Ovary (tissue), 9 donors: ENCODE results near the gene ICAM4. TPM values are rescaled to one million over a fixed set of nuclear protein-coding genes. Genes with fewer than 3 reads are reported as not detected.

Experiments
- DNase-seq, 5 donors: peaks; one replicate each; pipeline ENCODE4 v3.0.0-alpha.2; 2019 to 2020
- H3K27ac ChIP-seq, 2 donors: fragments of 200-600 bp; one replicate each; pipeline versions ENCODE4 v1.5.1 to v1.8.0; 2019 to 2022
- H3K27me3 ChIP-seq: fragments of 200-600 bp; one replicate; pipeline ENCODE4 v1.8.0; 2022
- H3K36me3 ChIP-seq: fragments of 200-600 bp; sonication (generic); one replicate; pipeline ENCODE4 v1.5.1; 2019
- H3K4me1 ChIP-seq: one replicate; pipeline ENCODE4 v1.8.1; 2013; ENCODE audit warnings: mild to moderate bottlenecking, moderate library complexity; ENCODE audit not compliant: insufficient read depth
- H3K4me3 ChIP-seq: fragments of 200-600 bp; sonication (generic); one replicate; pipeline ENCODE4 v1.5.1; 2017
- H3K9me3 ChIP-seq, 2 donors: fragments of 200-600 bp in 1 of 2; sonication (generic) in 1 of 2; one replicate each; pipeline versions ENCODE4 v1.5.1 to v1.8.1; 2013 to 2019; ENCODE audit warnings: mild to moderate bottlenecking in 1 of 2, moderate library complexity in 1 of 2
- EP300 ChIP-seq: sonication (generic); formaldehyde crosslinking; IDR thresholded peaks from one replicate; pipeline ENCODE4 v1.6.1; 2017; ENCODE audit warnings: antibody characterized with exemption
- POLR2A ChIP-seq: fragments of 450-650 bp; IDR thresholded peaks from one replicate; pipeline ENCODE4 v1.6.1; 2017; ENCODE audit warnings: antibody characterized with exemption, mild to moderate bottlenecking, moderate library complexity
- WGBS, 3 donors: extraction: QIAGEN DNeasy Blood & Tissue Kit in 1 of 3; methylation state at CpG; one replicate each; pipeline versions ENCODE4 v1.1.5 to v1.1.7; 2013 to 2017; 5-methylcytosine and 5-hydroxymethylcytosine counted together
- intact Hi-C, 4 donors: fragments of 100-400 bp; cut with DNase I; formaldehyde crosslinking; loops; one replicate each; pipeline versions ENCODE4 v1.11.0 to v1.15.1; 2022 to 2023
- polyA plus RNA-seq, 2 donors: library from polyadenylated mRNA; stranded (reverse); fragments of 200-250 nt in 1 of 2; fragments of 350-450 nt in 1 of 2; fragmentation: Illumina TruSeq in 1 of 2; extraction: RNeasy Lipid Tissue Mini Kit (QIAGEN cat#74804) in 1 of 2; gene quantifications; one replicate each; pipeline ENCODE4 v1.2.3, GENCODE V29; 2013 to 2014
- total RNA-seq, 7 donors: library from RNA; depleted of rRNA in 2 of 7; stranded (reverse); fragments of >200 nt in 2 of 7; fragmentation: NEBNext Ultra II Directional in 3 of 7; extraction: Animal tissue kit (Norgen Biotek cat#: 25700) in 3 of 7; gene quantifications; one replicate each; pipeline versions ENCODE4 v1.1.0 to v1.2.4, GENCODE V29; 2016 to 2023
- TF ChIP-seq, protein P1 (sequence below), 3 donors: fragments of 450-650 bp in 2 of 3; fragments of 200-600 bp in 1 of 3; IDR thresholded peaks; one replicate each; pipeline versions ENCODE4 v1.5.1 to v1.8.0; 2016 to 2022; ENCODE audit warnings: antibody characterized with exemption in 3 of 3, mild to moderate bottlenecking in 1 of 3
- donor health status: DM: no; HTN: no; CAD: no; lungs with moderate emphysema.
- donor health status: DM: no; HTN: no; CAD: no.
- donor health status: Bipolar disorder and iron deficiency.
- donor health status: DM: yes; HTN: yes; CAD: no.
- donor health status: DM: no; HTN: no; CAD: no.
- donor health status: DM: yes; HTN: yes; CAD: no.

Gene ICAM4
- total and polyA plus RNA-seq, 9 donors = 0.17 to 3.3 (median 0.47) TPM

GRCh38 chr19:10318807-10319682, 32.3 kb downstream of the ICAM4 start:
- TF ChIP-seq, protein P1, sequence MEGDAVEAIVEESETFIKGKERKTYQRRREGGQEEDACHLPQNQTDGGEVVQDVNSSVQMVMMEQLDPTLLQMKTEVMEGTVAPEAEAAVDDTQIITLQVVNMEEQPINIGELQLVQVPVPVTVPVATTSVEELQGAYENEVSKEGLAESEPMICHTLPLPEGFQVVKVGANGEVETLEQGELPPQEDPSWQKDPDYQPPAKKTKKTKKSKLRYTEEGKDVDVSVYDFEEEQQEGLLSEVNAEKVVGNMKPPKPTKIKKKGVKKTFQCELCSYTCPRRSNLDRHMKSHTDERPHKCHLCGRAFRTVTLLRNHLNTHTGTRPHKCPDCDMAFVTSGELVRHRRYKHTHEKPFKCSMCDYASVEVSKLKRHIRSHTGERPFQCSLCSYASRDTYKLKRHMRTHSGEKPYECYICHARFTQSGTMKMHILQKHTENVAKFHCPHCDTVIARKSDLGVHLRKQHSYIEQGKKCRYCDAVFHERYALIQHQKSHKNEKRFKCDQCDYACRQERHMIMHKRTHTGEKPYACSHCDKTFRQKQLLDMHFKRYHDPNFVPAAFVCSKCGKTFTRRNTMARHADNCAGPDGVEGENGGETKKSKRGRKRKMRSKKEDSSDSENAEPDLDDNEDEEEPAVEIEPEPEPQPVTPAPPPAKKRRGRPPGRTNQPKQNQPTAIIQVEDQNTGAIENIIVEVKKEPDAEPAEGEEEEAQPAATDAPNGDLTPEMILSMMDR (IDR thresholded peaks at IDR 0.05) = no peak
- TF ChIP-seq EP300 (no peak), POLR2A (no peak)
- Histone ChIP-seq H3K4me1 (peaks cover 3% of the 10 kb centered on the region), H3K27me3 (no peaks in the 10 kb centered on the region), H3K36me3 (no peaks in the 10 kb centered on the region), H3K27ac (no peak overlapping the region), H3K9me3 (no peaks in the 10 kb centered on the region), H3K4me3 (no peak overlapping the region)
- intact Hi-C loops = no loop called here
- DNase-seq = no peak
- WGBS, 3 donors = 86 to 91% (median 87%) methylated on average over 13 of the region's 13 CpGs

DNA sequence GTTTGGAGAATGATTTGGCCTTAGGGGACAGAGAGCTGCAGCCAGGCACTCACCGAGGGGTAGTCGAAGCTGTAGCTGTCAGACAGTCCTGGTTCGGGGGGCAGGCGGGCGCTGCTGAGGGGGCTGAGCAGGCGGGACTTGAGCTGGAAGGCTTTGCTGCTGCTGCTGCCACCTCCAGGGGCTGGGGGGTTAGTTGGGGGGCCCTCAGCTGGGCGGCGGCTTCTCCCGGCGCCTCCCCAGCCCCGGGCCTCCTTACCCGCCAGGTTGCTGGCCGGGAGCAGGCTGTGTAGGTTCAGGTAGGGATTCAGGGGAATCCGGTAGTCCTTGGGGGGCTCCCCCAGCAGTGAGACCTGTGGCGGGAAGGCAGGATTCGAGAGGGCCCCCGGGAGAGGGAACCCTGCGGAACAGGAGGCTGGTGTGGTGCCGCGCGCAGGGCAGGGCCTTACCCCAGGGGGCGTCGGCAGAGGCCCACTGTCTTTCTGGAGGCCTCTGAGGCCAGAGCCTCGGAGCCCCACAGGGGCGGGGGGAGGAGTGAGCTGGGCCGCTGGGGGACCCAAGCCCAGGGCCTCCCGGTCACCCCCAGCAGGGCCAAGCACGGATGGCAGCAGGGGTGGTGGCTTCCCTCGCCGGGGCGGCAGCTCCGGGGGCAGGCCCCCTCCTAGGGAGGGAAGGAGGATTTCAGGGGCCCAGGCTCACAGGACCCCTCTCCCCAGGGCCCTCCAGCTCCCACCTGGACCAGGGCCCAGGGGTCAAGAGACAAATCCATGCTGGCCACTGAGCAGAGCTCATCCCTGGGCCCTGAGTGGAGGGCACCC, 34.1 kb downstream of the ICAM4 start:
- Histone ChIP-seq H3K4me1 (peaks cover 1% of the 10 kb centered on the region), H3K27me3 (no peaks in the 10 kb centered on the region), H3K4me3 (no peak overlapping the region), H3K9me3 (no peaks in the 10 kb centered on the region), H3K36me3 (no peaks in the 10 kb centered on the region), H3K27ac (no peak overlapping the region)
- TF ChIP-seq, protein P1 (IDR thresholded peaks at IDR 0.05) = no peak
- no peak for TF ChIP-seq EP300
- TF ChIP-seq POLR2A = no peak
- DNase-seq = no peak
- 89% methylated on average over 20 to 32 of the region's 32 CpGs for WGBS, 3 donors
- intact Hi-C loops = no loop called here

DNA sequence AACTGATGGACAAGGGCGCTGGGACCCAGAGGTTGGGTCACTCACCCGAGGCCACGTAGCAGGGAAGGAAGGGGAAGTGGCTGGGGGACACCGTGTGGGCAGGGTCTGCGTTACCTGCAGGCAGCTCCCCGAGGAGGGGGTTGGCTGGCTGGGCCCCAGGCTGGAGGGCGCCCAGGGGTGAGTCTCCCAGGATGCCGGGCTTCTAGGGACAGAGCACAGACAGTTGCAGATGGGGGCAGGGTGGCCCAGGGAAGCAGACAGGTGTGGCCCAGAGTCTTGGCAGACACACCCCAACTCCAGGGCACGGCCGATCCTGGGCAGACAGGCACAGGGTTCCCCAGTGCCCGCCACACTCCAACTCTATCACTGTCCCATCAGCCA, 34.7 kb downstream of the ICAM4 start:
- intact Hi-C loops = no loop called here
- H3K27me3 ChIP-seq = no peaks in the 10 kb centered on the region
- no peaks in the 10 kb centered on the region for H3K4me1 ChIP-seq
- H3K9me3 ChIP-seq = no peaks in the 10 kb centered on the region
- no peak for DNase-seq
- WGBS, 3 donors = 89 to 91% (median 91%) methylated on average over 11 of the region's 11 CpGs
- H3K27ac ChIP-seq = no peak overlapping the region
- no peak overlapping the region for H3K4me3 ChIP-seq
- H3K36me3 ChIP-seq = no peaks in the 10 kb centered on the region
- TF ChIP-seq, protein P1 (IDR thresholded peaks at IDR 0.05) = no peak
- no peak for TF ChIP-seq POLR2A
- TF ChIP-seq EP300 = no peak

- TF ChIP-seq EP300 = no peak
- TF ChIP-seq, protein P1 (IDR thresholded peaks at IDR 0.05) = no peak
- no peak for TF ChIP-seq POLR2A
- no peak overlapping the region for H3K27ac ChIP-seq
- intact Hi-C loops = no loop called here
- 90 to 94% (median 91%) methylated on average over 17 to 19 of the region's 19 CpGs for WGBS, 3 donors
- H3K4me3 ChIP-seq = no peak overlapping the region
- no peaks in the 10 kb centered on the region for H3K4me1 ChIP-seq
- H3K9me3 ChIP-seq = no peaks in the 10 kb centered on the region
- no peaks in the 10 kb centered on the region for H3K36me3 ChIP-seq
- no peaks in the 10 kb centered on the region for H3K27me3 ChIP-seq
- no peak for DNase-seq
These were observed 35.4 kb downstream of the ICAM4 start for GRCh38 chr19:10321874-10322835.
